ENCODE measurements around the gene LRATD1.

GRCh38 chr2:14633061-14633460, 544 bp downstream of the LRATD1 start:
- TF ChIP-seq LEF1 (IDR thresholded peaks at IDR 0.05; ENCODE audit: borderline replicate concordance) (no peak), TARDBP (IDR thresholded peaks at IDR 0.05) (no peak), BHLHE40 (IDR thresholded peaks at IDR 0.05; ENCODE audit: borderline replicate concordance) (no peak), SUZ12 (IDR thresholded peaks at IDR 0.05) (no peak), SP1 (IDR thresholded peaks at IDR 0.05) (no peak), FOXA1 (IDR thresholded peaks at IDR 0.05) (no peak), ELF4 (IDR thresholded peaks at IDR 0.05) (no peak), FOXM1 (IDR thresholded peaks at IDR 0.05; ENCODE audit: borderline replicate concordance) (no peak)
